Keratinocyte (primary cell): Measurements from ENCODE around the gene HCN1. TPM values are rescaled to one million over a fixed set of nuclear protein-coding genes. Genes with fewer than 3 reads are reported as not detected.

Experiments used
- DNase-seq: peaks from one replicate; pipeline ENCODE4 v3.0.0-alpha.2; 2011; ENCODE audit warnings: low read depth, missing footprints, low spot score
- FAIRE-seq: peaks from 2 replicates; lab custom pipeline; 2011; peaks lifted over from hg19 to GRCh38; lab: Jason Lieb, UNC
- H2AFZ ChIP-seq: 2 replicates; pipeline ENCODE4 v1.6.0; 2012; ENCODE audit warnings: low read length, control low read depth, inconsistent platforms; ENCODE audit not compliant: control insufficient read depth
- H3K27ac ChIP-seq: 2 replicates; pipeline ENCODE4 v1.5.1; 2011; ENCODE audit warnings: low read length; ENCODE audit not compliant: control insufficient read depth, insufficient read depth
- H3K27me3 ChIP-seq: 3 replicates; pipeline ENCODE4 v1.6.0; 2011; ENCODE audit warnings: low read length; ENCODE audit not compliant: control insufficient read depth, insufficient read depth; ENCODE audit errors: extremely low read depth
- H3K36me3 ChIP-seq, 2 experiments: 2 replicates in 1 of 2; 3 replicates in 1 of 2; pipeline ENCODE4 v1.5.1; 2011; ENCODE audit warnings: low read length in 2 of 2, mild to moderate bottlenecking in 1 of 2; ENCODE audit not compliant: control insufficient read depth in 2 of 2, insufficient read depth in 2 of 2; ENCODE audit errors: extremely low read depth in 1 of 2
- H3K4me1 ChIP-seq: 3 replicates; pipeline ENCODE4 v1.5.1; 2011; ENCODE audit warnings: low read length; ENCODE audit not compliant: control insufficient read depth, insufficient read depth; ENCODE audit errors: extremely low read depth
- H3K4me2 ChIP-seq: 3 replicates; pipeline ENCODE4 v1.6.0; 2011; ENCODE audit warnings: low read depth, low read length; ENCODE audit not compliant: control insufficient read depth, insufficient read depth; ENCODE audit errors: extremely low read depth
- H3K4me3 ChIP-seq, 3 experiments: fragments of 200-600 bp in 1 of 3; sonication (generic) in 1 of 3; 2 replicates in 2 of 3; 3 replicates in 1 of 3; pipeline ENCODE4 v1.5.1; 2011 to 2016; ENCODE audit warnings: low read length in 3 of 3, mild to moderate bottlenecking in 3 of 3, control low read depth in 2 of 3, inconsistent platforms in 1 of 3, low read depth in 1 of 3, mixed read lengths in 1 of 3, mixed run types in 1 of 3, moderate library complexity in 1 of 3; ENCODE audit not compliant: control insufficient read depth in 2 of 3, insufficient read depth in 2 of 3; ENCODE audit errors: extremely low read depth in 1 of 3
- H3K79me2 ChIP-seq: 2 replicates; pipeline ENCODE4 v1.6.0; 2012; ENCODE audit warnings: low read length; ENCODE audit not compliant: control insufficient read depth, insufficient read depth
- H3K9ac ChIP-seq: 3 replicates; pipeline ENCODE4 v1.6.0; 2011; ENCODE audit warnings: low read length; ENCODE audit not compliant: control insufficient read depth, insufficient read depth; ENCODE audit errors: extremely low read depth
- H3K9me1 ChIP-seq: 3 replicates; pipeline ENCODE4 v1.6.0; 2011; ENCODE audit warnings: low read length; ENCODE audit not compliant: control insufficient read depth, insufficient read depth; ENCODE audit errors: extremely low read depth
- H3K9me3 ChIP-seq: 2 replicates; pipeline ENCODE4 v1.5.1; 2012; ENCODE audit warnings: low read depth, low read length; ENCODE audit not compliant: control insufficient read depth
- H4K20me1 ChIP-seq: 3 replicates; pipeline ENCODE4 v1.6.0; 2011; ENCODE audit warnings: low read length; ENCODE audit not compliant: control insufficient read depth, insufficient read depth; ENCODE audit errors: extremely low read depth
- EZH2 ChIP-seq: IDR thresholded peaks from one replicate; pipeline ENCODE4 v1.6.1; 2012; ENCODE audit warnings: inconsistent platforms, mild to moderate bottlenecking, low read length, moderate library complexity
- dilution Hi-C: fragments of 300-500 bp; cut with MboI; formaldehyde crosslinking; loops from one replicate; pipeline ENCODE4 v1.7.0; 2020; ENCODE audit warnings: low sequenced_read_pairs; ENCODE audit not compliant: extremely low pct_ligation_motif_present
- polyA plus RNA-seq, 5 experiments: library from polyadenylated mRNA; depleted of rRNA in 3 of 5; stranded (reverse) in 3 of 5; stranded (forward) in 1 of 5; unstranded in 1 of 5; fragments of >200 nt; gene quantifications; 1 replicate in 1 of 5; 2 replicates in 3 of 5; 3 replicates in 1 of 5; pipeline versions ENCODE4 v1.2.1 to v1.2.3, GENCODE V29; 2011 to 2012; ENCODE audit warnings: missing spikeins in 2 of 5, low read depth in 1 of 5, low replicate concordance in 1 of 5
- TF ChIP-seq, protein P1 (sequence below), 3 experiments: IDR thresholded peaks in 1 of 3; conservative IDR thresholded peaks in 1 of 3; optimal IDR thresholded peaks in 1 of 3; 2 replicates in 2 of 3; 3 replicates in 1 of 3; pipeline versions ENCODE3 to v1.5.1; 2011; ENCODE audit warnings: low read length in 3 of 3, mild to moderate bottlenecking in 3 of 3, moderate library complexity in 2 of 3, control low read depth in 1 of 3, inconsistent platforms in 1 of 3; ENCODE audit not compliant: insufficient read depth in 2 of 3; ENCODE audit errors: extremely low read depth in 1 of 3

The HCN1 gene
- polyA plus RNA-seq, 1 donor (not counting 4 experiments of a cell fraction or from before 2014, with no cell fraction given): not detected

DNA sequence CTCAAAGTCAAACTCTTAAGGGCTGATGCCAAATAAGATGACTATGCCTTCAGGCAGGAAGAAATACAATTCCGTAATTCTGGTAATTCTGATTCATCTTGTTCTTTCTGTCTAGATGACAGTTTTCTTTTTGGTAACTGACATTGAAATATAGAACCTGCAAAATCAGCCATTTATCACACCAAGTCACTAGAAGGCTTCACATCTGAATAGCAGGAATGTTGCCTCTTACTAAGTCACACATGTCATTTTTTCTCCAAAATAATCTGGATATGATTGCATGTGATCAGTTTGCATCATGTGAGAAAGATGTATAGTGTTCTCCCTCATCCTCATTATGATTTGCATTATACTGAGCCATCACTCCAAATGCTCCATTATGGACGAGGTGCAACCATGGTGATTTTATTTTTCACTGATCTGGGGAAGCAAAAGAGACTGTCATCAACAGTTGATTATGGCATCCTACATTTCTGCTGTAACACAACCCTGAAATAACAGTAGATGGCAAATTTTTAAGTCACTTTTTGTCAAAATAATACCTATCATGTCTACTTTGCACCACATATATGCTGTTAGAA is 69.0 kb downstream of the HCN1 start:
- dilution Hi-C loops: no loop called here
- Histone ChIP-seq H4K20me1 (no peaks in the 10 kb centered on the region), H3K9ac (no peak overlapping the region), H3K27me3 (no peaks in the 10 kb centered on the region), H3K27ac (no peak overlapping the region), H3K36me3 (no peaks in the 10 kb centered on the region), H3K4me3 (no peak overlapping the region), H3K4me2 (no peak overlapping the region), H3K4me1 (no peaks in the 10 kb centered on the region), H2AFZ (no peak overlapping the region), H3K79me2 (no peaks in the 10 kb centered on the region), H3K9me1 (no peaks in the 10 kb centered on the region), H3K9me3 (no peaks in the 10 kb centered on the region)
- DNase-seq (no peak), FAIRE-seq (no peak)
- TF ChIP-seq, protein P1, sequence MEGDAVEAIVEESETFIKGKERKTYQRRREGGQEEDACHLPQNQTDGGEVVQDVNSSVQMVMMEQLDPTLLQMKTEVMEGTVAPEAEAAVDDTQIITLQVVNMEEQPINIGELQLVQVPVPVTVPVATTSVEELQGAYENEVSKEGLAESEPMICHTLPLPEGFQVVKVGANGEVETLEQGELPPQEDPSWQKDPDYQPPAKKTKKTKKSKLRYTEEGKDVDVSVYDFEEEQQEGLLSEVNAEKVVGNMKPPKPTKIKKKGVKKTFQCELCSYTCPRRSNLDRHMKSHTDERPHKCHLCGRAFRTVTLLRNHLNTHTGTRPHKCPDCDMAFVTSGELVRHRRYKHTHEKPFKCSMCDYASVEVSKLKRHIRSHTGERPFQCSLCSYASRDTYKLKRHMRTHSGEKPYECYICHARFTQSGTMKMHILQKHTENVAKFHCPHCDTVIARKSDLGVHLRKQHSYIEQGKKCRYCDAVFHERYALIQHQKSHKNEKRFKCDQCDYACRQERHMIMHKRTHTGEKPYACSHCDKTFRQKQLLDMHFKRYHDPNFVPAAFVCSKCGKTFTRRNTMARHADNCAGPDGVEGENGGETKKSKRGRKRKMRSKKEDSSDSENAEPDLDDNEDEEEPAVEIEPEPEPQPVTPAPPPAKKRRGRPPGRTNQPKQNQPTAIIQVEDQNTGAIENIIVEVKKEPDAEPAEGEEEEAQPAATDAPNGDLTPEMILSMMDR (optimal IDR thresholded peaks at IDR 0.05 in 1 of 3, IDR thresholded peaks at IDR 0.05 in 1 of 3, conservative IDR thresholded peaks at IDR 0.05 in 1 of 3; ENCODE audit: extremely low read depth in 1 of 3, insufficient read depth in 2 of 3, low read length in 3 of 3): no peak
- TF ChIP-seq EZH2: no peak

GRCh38 chr5:45623832-45624231 is 72.3 kb downstream of the HCN1 start:
- DNase-seq: no peak
- H3K27ac ChIP-seq: no peak overlapping the region

More at GRCh38 chr5:45623832-45624231, 72.3 kb downstream of the HCN1 start:
- Histone ChIP-seq H3K9me1 (no peaks in the 10 kb centered on the region), H3K4me2 (no peak overlapping the region), H3K36me3 (no peaks in the 10 kb centered on the region), H3K79me2 (no peaks in the 10 kb centered on the region), H4K20me1 (no peaks in the 10 kb centered on the region), H3K9ac (no peak overlapping the region), H3K4me3 (no peak overlapping the region), H3K27me3 (no peaks in the 10 kb centered on the region), H2AFZ (no peak overlapping the region), H3K4me1 (no peaks in the 10 kb centered on the region), H3K9me3 (no peaks in the 10 kb centered on the region)
- dilution Hi-C loops: no loop called here
- FAIRE-seq: no peak
- TF ChIP-seq, protein P1 (optimal IDR thresholded peaks at IDR 0.05 in 1 of 3, IDR thresholded peaks at IDR 0.05 in 1 of 3, conservative IDR thresholded peaks at IDR 0.05 in 1 of 3; ENCODE audit: extremely low read depth in 1 of 3, insufficient read depth in 2 of 3, low read length in 3 of 3): no peak
- no peak for TF ChIP-seq EZH2
